HCT116 (cell line): ENCODE measurements around the gene TES.

Experiments
- CEBPB ChIP-seq: IDR thresholded peaks from 2 replicates; pipeline ENCODE4 v1.6.1; 2012; ENCODE audit warnings: low read depth
- CTCF ChIP-seq, 3 experiments: fragments of 200-600 bp in 1 of 3; sonication (generic) in 1 of 3; IDR thresholded peaks in 2 of 3; conservative IDR thresholded peaks in 1 of 3; 2 replicates each; pipeline ENCODE4 v1.5.1; 2012 to 2017; ENCODE audit warnings: low read depth in 2 of 3, low read length in 2 of 3, antibody characterized with exemption in 1 of 3, borderline replicate concordance in 1 of 3, control low read depth in 1 of 3, mild to moderate bottlenecking in 1 of 3, mixed read lengths in 1 of 3, mixed run types in 1 of 3, moderate library complexity in 1 of 3; ENCODE audit not compliant: insufficient read depth in 1 of 3
- EZH2 ChIP-seq: fragments of 200-600 bp; sonication (generic); IDR thresholded peaks from 2 replicates; pipeline ENCODE4 v1.6.1; 2017; ENCODE audit warnings: antibody characterized with exemption, mixed run types
- JUND ChIP-seq: IDR thresholded peaks from 2 replicates; pipeline ENCODE4 v1.6.1; 2012
- RAD21 ChIP-seq: IDR thresholded peaks from 2 replicates; pipeline ENCODE4 v1.6.1; 2012; ENCODE audit warnings: low read depth, mild to moderate bottlenecking
- TCF7L2 ChIP-seq: IDR thresholded peaks from 2 replicates; pipeline ENCODE4 v1.7.0; 2011; ENCODE audit warnings: borderline replicate concordance, inconsistent platforms; ENCODE audit not compliant: insufficient read depth, insufficient read length; ENCODE audit errors: extremely low read depth
- YY1 ChIP-seq: IDR thresholded peaks from 2 replicates; pipeline ENCODE4 v1.6.1; 2011; ENCODE audit warnings: low read length, low read depth, moderate library complexity, mild to moderate bottlenecking; ENCODE audit not compliant: insufficient replicate concordance; ENCODE audit errors: extremely low read depth
- ZBTB33 ChIP-seq: IDR thresholded peaks from 2 replicates; pipeline ENCODE4 v1.6.1; 2011; ENCODE audit warnings: mild to moderate bottlenecking, low read length, moderate library complexity; ENCODE audit not compliant: insufficient replicate concordance; ENCODE audit errors: extremely low read depth

GRCh38 chr7:116169060-116169459 lies 41.3 kb upstream of the TES start:
- no peak for TF ChIP-seq TCF7L2
- no peak for TF ChIP-seq CTCF (IDR thresholded peaks at IDR 0.05 in 2 of 3, conservative IDR thresholded peaks at IDR 0.05 in 1 of 3; ENCODE audit: borderline replicate concordance in 1 of 3, insufficient read depth in 1 of 3, low read depth in 2 of 3, low read length in 2 of 3)
- TF ChIP-seq JUND: no peak
- no peak for TF ChIP-seq EZH2
- no peak for TF ChIP-seq RAD21
- TF ChIP-seq CEBPB: no peak
- no peak for TF ChIP-seq YY1
- no peak for TF ChIP-seq ZBTB33
